IPS DF 6.9 (cell line): Measurements from ENCODE around the gene MDFI.

Experiments used
- DNase-seq: peaks from one replicate; pipeline ENCODE4 v3.0.0-alpha.2; 2013; ENCODE audit warnings: low read depth, low spot score
- H3K27ac ChIP-seq: one replicate; pipeline ENCODE4 v1.5.1; 2013; ENCODE audit warnings: low read length, control low read depth
- H3K27me3 ChIP-seq: 2 replicates; pipeline ENCODE4 v1.6.1; 2013; ENCODE audit warnings: mild to moderate bottlenecking, low read length; ENCODE audit not compliant: control insufficient read depth, insufficient read depth
- H3K36me3 ChIP-seq: 2 replicates; pipeline ENCODE4 v1.6.1; 2013; ENCODE audit warnings: low read length; ENCODE audit not compliant: control insufficient read depth, insufficient read depth
- H3K4me1 ChIP-seq: 2 replicates; pipeline ENCODE4 v1.6.1; 2013; ENCODE audit warnings: low read length; ENCODE audit not compliant: control insufficient read depth, insufficient read depth
- H3K4me3 ChIP-seq: 2 replicates; pipeline ENCODE4 v1.5.1; 2013; ENCODE audit warnings: mild to moderate bottlenecking, low read length
- H3K9me3 ChIP-seq: 2 replicates; pipeline ENCODE4 v1.6.1; 2013; ENCODE audit warnings: low read length, inconsistent platforms; ENCODE audit not compliant: control insufficient read depth, insufficient read depth
- WGBS: extraction: QIAGEN DNeasy Blood & Tissue Kit; methylation state at CpG from one replicate; pipeline ENCODE4 v1.1.7; 2013; ENCODE audit warnings: mixed read lengths, missing lambda C conversion rate; ENCODE audit not compliant: insufficient read length, insufficient coverage; 5-methylcytosine and 5-hydroxymethylcytosine counted together

Gene MDFI

DNA sequence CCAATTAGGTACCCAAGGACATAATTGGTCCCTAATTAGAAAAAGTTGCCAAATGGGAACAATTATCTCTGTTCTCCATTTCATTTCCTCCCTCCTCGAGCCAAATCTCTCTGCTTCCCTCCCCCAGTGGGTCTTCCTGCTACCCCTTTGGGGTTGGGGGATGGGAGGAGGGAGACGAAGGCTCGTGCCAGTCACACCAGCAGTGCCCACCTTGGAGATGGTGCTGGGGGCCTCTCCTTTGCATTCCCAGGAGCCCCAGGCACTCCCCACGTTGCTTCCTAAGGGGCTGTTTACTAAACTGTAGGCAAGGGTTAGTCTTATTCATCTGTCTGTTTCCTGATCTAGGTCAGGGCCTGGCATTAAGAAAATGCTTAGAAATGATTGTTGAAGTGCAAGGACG lies 33.1 kb downstream of the MDFI start:
- no CpG with 5 or more reads among the region's 5 CpGs for WGBS
- Histone ChIP-seq H3K9me3 (no peaks in the 10 kb centered on the region), H3K27me3 (no peaks in the 10 kb centered on the region), H3K4me1 (no peaks in the 10 kb centered on the region), H3K36me3 (no peaks in the 10 kb centered on the region), H3K4me3 (no peak overlapping the region), H3K27ac (no peak overlapping the region)
- DNase-seq: no peak

DNA sequence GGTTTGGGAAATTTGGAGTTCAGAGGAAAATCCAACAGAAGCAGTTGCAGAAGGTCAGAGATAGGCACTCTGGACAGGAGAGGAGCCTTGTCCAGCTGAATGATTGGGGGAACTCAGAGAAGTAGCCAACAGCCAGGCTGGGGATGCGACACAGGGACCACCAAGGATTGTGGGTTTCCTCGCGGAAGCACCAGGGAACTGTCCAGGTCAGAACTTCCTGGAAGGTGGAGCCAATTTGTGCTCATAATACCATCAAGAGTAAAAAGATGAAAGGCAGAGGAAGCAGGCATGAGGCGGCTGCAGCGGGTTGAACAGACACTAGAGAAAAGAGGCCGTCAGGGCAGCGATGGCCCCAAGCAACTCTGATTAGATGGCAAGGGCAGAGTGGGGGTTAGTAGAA lies 33.7 kb downstream of the MDFI start:
- Histone ChIP-seq H3K9me3 (no peaks in the 10 kb centered on the region), H3K27me3 (no peaks in the 10 kb centered on the region)
- no CpG with 5 or more reads among the region's 7 CpGs for WGBS

DNA sequence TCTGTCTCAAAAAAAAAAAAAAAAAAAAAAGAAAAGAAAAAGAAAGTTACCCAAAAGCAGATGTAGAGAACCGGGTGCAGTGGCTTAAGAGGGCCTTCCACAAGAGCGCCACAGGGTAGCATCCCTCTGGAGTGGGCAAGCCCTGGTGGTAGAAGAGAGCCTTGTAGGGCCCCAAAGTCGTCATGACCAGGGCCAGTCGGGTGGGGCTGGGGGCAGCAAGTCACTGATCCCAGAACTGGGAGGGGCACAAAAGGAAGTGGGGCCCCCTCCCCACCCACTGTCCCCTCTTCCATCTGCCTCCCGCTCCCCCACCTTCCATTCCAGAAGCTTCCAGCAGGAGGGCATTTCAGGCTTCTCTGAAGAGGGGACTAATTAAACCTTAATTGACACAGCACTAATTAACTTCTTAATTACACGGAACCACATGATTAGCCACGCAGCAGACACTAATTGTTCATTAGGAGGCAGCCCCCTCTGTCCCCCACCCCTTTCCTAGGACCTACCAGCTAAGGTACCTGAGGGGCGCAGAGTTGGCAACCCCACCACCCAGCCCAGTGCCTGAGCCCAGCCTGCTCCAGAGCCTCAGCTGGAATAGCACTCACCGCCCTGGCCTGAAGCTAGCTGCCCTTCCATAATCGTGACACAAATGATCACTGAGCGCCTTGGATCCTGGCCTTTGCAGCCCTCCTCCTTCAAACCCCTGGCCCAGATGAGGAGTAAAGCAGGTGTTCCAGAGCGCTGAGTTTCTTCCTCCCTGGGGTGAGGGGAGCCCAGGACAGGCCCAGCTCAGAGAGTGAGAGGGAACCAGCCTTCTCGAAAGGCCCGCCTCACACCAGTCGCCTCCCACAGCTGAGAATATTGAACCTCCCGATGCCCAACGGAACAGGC lies 34.8 kb downstream of the MDFI start:
- WGBS: no CpG with 5 or more reads among the region's 17 CpGs
- no peak for DNase-seq
- H3K27ac ChIP-seq: no peak overlapping the region
- H3K4me1 ChIP-seq: no peaks in the 10 kb centered on the region
- no peaks in the 10 kb centered on the region for H3K27me3 ChIP-seq
- no peaks in the 10 kb centered on the region for H3K9me3 ChIP-seq
- no peak overlapping the region for H3K4me3 ChIP-seq
- H3K36me3 ChIP-seq: no peaks in the 10 kb centered on the region

More for the DNA sequence above, 33.7 kb downstream of the MDFI start:
- Histone ChIP-seq H3K4me1 (no peaks in the 10 kb centered on the region), H3K4me3 (no peak overlapping the region), H3K27ac (no peak overlapping the region), H3K36me3 (no peaks in the 10 kb centered on the region)
- no peak for DNase-seq

DNA sequence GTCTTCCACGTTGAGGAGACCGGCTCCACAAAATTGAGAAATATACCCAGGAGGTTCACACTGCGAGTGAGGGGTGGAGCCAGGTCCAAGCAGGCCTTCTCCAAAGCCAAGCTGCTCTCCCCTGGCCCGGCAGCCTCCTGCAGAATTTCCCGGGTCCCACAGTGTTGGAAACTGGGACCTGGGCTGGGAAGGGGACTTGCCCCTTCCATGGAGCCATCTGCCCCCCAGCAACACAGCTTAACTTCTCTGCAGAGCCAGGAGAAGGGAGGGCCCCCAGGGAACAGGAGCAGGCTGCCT lies 35.4 kb downstream of the MDFI start:
- H3K27ac ChIP-seq: no peak overlapping the region
- H3K27me3 ChIP-seq: no peaks in the 10 kb centered on the region
- H3K36me3 ChIP-seq: no peaks in the 10 kb centered on the region
- H3K9me3 ChIP-seq: no peaks in the 10 kb centered on the region
- no peaks in the 10 kb centered on the region for H3K4me1 ChIP-seq
- no CpG with 5 or more reads among the region's 5 CpGs for WGBS
- no peak for DNase-seq
- H3K4me3 ChIP-seq: no peak overlapping the region

DNA sequence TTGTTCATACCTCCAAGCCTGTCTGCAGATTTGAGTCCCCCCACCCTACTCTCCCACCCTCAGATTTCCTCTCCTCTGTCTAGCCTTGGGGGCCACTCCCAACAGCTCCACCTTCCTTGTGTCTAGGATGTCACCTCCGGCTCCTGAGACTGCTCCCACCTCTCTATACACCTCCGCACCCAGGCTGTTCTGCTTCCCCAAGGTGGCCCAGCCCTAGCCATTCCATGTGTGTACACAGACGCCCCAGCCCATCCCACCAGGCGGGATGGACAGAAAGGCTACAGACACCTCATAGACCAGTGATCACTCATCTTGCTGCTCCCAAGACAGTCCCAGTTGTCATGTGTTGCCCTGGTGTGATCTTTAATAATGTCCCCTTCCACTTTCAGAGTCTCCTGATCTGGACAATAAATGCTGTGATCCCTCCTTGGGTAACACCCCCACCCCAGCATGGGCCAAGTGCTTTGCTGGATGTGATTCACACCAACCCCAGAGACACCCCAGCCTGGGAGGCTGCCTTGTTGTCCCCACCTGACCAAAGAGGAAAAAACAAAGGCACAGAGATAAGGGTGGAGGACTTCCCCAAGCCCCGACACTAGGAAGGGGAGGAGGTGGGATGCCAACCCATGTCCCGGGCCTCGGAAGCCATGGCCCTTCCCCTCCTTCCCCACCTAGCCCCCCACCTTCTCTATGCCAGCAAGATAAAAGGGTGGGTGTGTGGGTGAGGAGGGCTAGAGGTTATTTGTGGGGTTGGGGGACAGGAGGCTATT lies 36.1 kb downstream of the MDFI start:
- Histone ChIP-seq H3K27ac (no peak overlapping the region), H3K4me3 (no peak overlapping the region), H3K27me3 (no peaks in the 10 kb centered on the region), H3K4me1 (no peaks in the 10 kb centered on the region), H3K36me3 (no peaks in the 10 kb centered on the region), H3K9me3 (no peaks in the 10 kb centered on the region)
- no CpG with 5 or more reads among the region's 7 CpGs for WGBS
- no peak for DNase-seq

DNA sequence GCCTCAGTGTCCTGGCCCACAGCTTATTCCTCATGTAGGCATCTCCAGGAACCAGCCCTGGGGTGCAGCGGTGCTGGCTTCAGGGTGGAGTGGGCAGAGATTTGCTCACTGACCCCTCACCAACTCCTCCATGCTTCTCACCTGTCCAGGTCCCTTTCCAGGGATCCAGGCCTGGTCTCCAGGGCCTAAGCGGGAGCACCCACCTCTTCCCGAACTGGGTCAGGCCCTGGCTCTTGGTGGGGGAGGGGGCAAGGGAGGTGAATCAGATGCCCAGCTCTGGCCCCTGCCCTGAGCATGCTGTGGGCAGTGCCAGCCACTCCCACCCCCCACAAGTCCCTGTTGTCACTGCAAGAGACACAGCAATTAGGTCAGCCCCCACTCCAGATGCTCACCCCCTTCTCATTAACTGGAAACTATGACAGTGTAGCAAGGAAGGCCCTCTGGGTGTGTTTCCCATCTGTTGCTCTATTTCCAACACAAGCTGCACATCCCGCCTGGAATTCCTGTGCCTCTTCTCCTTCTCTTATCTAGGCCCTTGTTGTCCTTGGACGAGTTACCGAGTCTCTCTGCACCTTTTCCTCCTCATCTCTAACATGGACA lies 37.0 kb downstream of the MDFI start:
- no peak overlapping the region for H3K4me3 ChIP-seq
- H3K9me3 ChIP-seq: no peaks in the 10 kb centered on the region
- WGBS: no CpG with 5 or more reads among the region's 6 CpGs
- no peak for DNase-seq
- H3K4me1 ChIP-seq: no peaks in the 10 kb centered on the region
- no peak overlapping the region for H3K27ac ChIP-seq
- H3K27me3 ChIP-seq: no peaks in the 10 kb centered on the region
- H3K36me3 ChIP-seq: no peaks in the 10 kb centered on the region

DNA sequence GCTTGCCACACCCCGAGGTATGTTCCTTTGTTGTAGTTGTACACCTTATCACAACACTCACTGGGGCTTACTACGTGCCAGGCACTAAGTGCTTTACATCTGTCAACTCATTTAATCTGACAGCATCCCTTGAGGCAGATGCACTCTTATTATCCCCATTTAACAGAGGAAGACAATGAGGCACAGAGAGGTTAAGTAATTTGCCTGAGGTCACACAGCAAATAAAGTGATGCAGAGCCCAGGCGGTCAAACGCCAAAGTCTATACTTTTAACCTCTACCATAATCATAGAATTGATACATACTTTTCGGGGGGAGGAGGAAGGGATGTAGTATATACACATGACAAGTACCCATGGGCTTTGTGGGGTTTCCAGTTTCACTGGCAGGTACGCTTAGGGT lies 37.7 kb downstream of the MDFI start:
- Histone ChIP-seq H3K4me3 (no peak overlapping the region), H3K27me3 (no peaks in the 10 kb centered on the region), H3K27ac (no peak overlapping the region), H3K9me3 (no peaks in the 10 kb centered on the region), H3K36me3 (no peaks in the 10 kb centered on the region), H3K4me1 (no peaks in the 10 kb centered on the region; the same call in 1 of the 2 replicates)
- no CpG with 5 or more reads among the region's 6 CpGs for WGBS
- no peak for DNase-seq

DNA sequence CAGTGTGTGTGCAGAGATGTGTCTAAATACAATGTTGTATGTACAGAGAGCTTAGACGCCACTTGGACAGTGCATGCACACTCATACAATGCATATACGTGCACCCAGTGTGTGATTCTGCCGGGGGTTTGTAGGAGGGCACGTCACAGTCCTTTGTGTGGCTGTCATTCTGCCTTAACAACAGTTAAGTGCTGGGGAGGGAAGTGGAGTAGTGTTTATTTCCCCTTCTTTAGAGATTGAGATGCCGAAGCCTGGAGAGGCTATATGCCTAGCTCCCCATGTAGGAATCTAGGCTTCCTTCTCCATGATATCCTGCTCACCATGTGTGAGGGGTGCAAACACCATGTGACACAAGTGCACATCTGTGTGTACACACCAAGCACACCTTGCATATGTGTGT lies 38.2 kb downstream of the MDFI start:
- H3K4me1 ChIP-seq: no peaks in the 10 kb centered on the region; the same call in 1 of the 2 replicates
- no CpG with 5 or more reads among the region's 5 CpGs for WGBS
- no peak overlapping the region for H3K4me3 ChIP-seq
- H3K36me3 ChIP-seq: no peaks in the 10 kb centered on the region
- H3K9me3 ChIP-seq: no peaks in the 10 kb centered on the region
- H3K27me3 ChIP-seq: no peaks in the 10 kb centered on the region
- DNase-seq: no peak
- H3K27ac ChIP-seq: no peak overlapping the region

DNA sequence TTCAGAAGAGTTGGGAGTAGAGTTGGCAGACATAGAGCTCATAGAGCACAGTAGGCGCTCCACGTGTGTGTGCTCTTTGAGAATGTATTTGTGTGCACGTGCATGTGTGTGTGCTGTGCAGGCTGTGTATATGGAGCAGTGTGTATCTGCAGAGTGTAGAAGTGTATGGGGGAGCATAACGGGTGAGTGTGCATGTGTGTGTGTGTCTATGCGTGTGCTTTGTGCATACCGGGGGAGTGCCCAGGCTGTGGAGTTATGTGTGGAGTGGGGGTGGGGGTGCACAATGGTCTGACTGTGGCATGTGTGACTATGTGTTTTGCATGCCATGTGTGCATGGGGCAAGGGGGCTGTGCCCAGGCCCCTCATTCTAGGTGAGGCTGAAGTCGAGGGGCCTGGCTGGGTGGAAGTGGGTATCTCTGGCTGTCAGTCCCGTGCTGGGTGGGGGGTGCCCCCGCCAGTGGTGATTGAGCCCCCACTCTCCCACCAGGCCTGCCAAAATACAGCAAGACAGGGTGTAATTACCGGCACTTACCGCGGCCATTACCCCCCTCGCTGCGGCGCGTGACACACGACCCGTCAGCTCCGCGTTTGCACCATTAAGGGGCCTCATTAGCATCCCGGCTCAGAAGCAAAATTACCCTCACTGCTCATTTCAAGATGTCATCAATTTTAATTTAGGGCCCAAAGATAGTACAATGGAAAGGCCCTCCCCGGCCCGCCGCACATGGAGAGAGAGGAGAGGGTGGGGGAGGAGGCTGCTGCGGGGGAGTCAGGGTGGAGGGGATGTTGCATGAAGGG lies 39.1 kb downstream of the MDFI start:
- Histone ChIP-seq H3K4me1 (no peaks in the 10 kb centered on the region; the same call in 1 of the 2 replicates), H3K27ac (no peak overlapping the region), H3K4me3 (no peak overlapping the region), H3K27me3 (no peaks in the 10 kb centered on the region), H3K9me3 (no peaks in the 10 kb centered on the region), H3K36me3 (no peaks in the 10 kb centered on the region)
- no CpG with 5 or more reads among the region's 25 CpGs for WGBS
- no peak for DNase-seq

DNA sequence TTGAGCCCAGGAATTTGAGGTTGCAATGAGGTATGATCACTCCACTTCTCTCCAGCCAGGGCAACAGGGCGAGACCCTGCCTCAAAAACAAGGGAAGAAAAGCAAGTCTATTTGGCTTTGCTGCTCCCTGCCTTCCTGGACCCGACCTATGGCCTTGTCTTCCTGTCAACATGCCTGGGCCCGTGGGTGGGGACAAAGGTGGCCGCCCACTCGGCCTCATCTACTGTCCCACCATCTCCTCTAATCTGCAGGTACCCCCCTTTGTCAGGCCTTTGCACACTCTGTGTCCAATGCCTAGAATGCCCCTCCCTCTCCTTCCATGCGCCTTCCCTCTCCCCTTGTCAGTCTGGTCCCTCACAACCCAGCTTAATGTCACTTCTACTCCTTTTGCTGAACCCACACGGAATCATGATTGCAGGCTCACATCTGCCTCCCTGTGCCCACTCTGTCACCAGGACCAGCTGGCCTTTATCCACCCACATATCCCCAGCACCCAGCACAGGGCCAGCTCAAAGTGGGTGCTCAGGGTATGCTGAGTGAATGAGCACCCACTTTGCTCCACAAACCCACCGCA lies 40.3 kb downstream of the MDFI start:
- Histone ChIP-seq H3K4me1 (no peaks in the 10 kb centered on the region; the same call in 1 of the 2 replicates), H3K9me3 (no peaks in the 10 kb centered on the region), H3K27me3 (no peaks in the 10 kb centered on the region), H3K36me3 (no peaks in the 10 kb centered on the region), H3K27ac (no peak overlapping the region), H3K4me3 (no peak overlapping the region)
- no peak for DNase-seq
- WGBS: no CpG with 5 or more reads among the region's 8 CpGs
